OCI-LY7 (cell line): ENCODE data around the gene OR2V1.

Source experiments
- CTCF ChIP-seq: fragments of 200-600 bp; sonication (generic); conservative IDR thresholded peaks from 2 replicates; pipeline ENCODE4 v1.5.1; 2014; ENCODE audit warnings: mild to moderate bottlenecking, antibody characterized with exemption, low read length, moderate library complexity, mixed read lengths
- EZH2phosphoT487 ChIP-seq: fragments of 200-600 bp; sonication (generic); IDR thresholded peaks from 2 replicates; pipeline ENCODE4 v1.6.1; 2018; ENCODE audit warnings: low read depth, borderline replicate concordance, mild to moderate bottlenecking, mixed run types, antibody characterized with exemption, low read length, moderate library complexity, mixed read lengths

- TF ChIP-seq CTCF (no peak), EZH2phosphoT487 (no peak)
Measured at GRCh38 chr5:181142054-181142453, 11.1 kb upstream of the OR2V1 start.
